ENCODE data around the gene SERPINA9. TPM values are rescaled to one million over a fixed set of nuclear protein-coding genes. Genes with fewer than 3 reads are reported as not detected.

Gene SERPINA9
- total RNA-seq = not detected in 2 replicates

GRCh38 chr14:94476023-94476422, at the start of gene SERPINA9:
Gene SERPINA9 (minus strand): TSS chr14:94476197. CDS start chr14:94469840, 6,357 bp downstream.

GRCh38 chr14:94509356-94509755, 33.4 kb upstream of the SERPINA9 start, which contains the start of gene SERPINA12:
Gene SERPINA12 (minus strand): TSS chr14:94509469. CDS start chr14:94498397, 11,072 bp downstream.

Other genes starting within 250 kb of the SERPINA9 start
- gene SERPINA10, start 182.9 kb downstream of the SERPINA9 start, total RNA-seq = not detected in 2 replicates
- not detected in 2 replicates for gene SERPINA6, start 152.9 kb downstream of the SERPINA9 start, total RNA-seq
- gene SERPINA2, start 109.5 kb downstream of the SERPINA9 start, total RNA-seq = not detected in 2 replicates
- not detected in 2 replicates for gene SERPINA1, start 87.6 kb downstream of the SERPINA9 start, total RNA-seq
- not detected in 2 replicates for gene SERPINA11, start 23.4 kb downstream of the SERPINA9 start, total RNA-seq
- gene SERPINA12, start 33.3 kb upstream of the SERPINA9 start, total RNA-seq = not detected in 2 replicates
- gene SERPINA4, start 85.2 kb upstream of the SERPINA9 start, total RNA-seq = not detected in 2 replicates
- 1.1 and 1.5 TPM in 2 replicates for gene SERPINA5, start 105.2 kb upstream of the SERPINA9 start, total RNA-seq
- 324 and 530 TPM in 2 replicates for gene SERPINA3, start 136.2 kb upstream of the SERPINA9 start, total RNA-seq

Data from cardiac atrium fibroblast (primary cell).